ENCODE results near the gene KIZ. TPM values are rescaled to one million over a fixed set of nuclear protein-coding genes. Genes with fewer than 3 reads are reported as not detected.

KIZ gene
- total RNA-seq, result 10 to 100 TPM; 37.5 to 45.6 (median 41.2) TPM

- TF ChIP-seq CTCF (IDR thresholded peaks at IDR 0.05; ENCODE audit: low read depth), result no peak
These were observed at the start of gene KIZ for GRCh38 chr20:21125849-21126580. Gene KIZ (plus strand): TSS chr20:21126082. CDS start chr20:21126116, 34 bp downstream.

GRCh38 chr20:21077809-21078345 is 48.0 kb upstream of the KIZ start:
- TF ChIP-seq CTCF (IDR thresholded peaks at IDR 0.05; ENCODE audit: low read depth), result no peak

- TF ChIP-seq CTCF (IDR thresholded peaks at IDR 0.05; ENCODE audit: low read depth), result no peak
These were observed 43.3 kb upstream of the KIZ start for GRCh38 chr20:21082584-21082983.

GRCh38 chr20:21083825-21084325 is 42.0 kb upstream of the KIZ start:
- TF ChIP-seq CTCF (IDR thresholded peaks at IDR 0.05; ENCODE audit: low read depth), result no peak

GRCh38 chr20:21087862-21088540 is 37.9 kb upstream of the KIZ start:
- no peak for TF ChIP-seq CTCF (IDR thresholded peaks at IDR 0.05; ENCODE audit: low read depth)

- no peak for TF ChIP-seq CTCF (IDR thresholded peaks at IDR 0.05; ENCODE audit: low read depth)
These were observed 36.5 kb upstream of the KIZ start for GRCh38 chr20:21089391-21089790.

- no peak for TF ChIP-seq CTCF (IDR thresholded peaks at IDR 0.05; ENCODE audit: low read depth)
These were observed 35.7 kb upstream of the KIZ start for GRCh38 chr20:21090111-21090618.
